ENCODE data around the gene AGBL4. TPM values are rescaled to one million over a fixed set of nuclear protein-coding genes. Genes with fewer than 3 reads are reported as not detected.

Gene AGBL4
- total RNA-seq, 4 donors from 2014 or later = 0.19 to 1.0 (median 1.0) TPM; not detected in 1

DNA sequence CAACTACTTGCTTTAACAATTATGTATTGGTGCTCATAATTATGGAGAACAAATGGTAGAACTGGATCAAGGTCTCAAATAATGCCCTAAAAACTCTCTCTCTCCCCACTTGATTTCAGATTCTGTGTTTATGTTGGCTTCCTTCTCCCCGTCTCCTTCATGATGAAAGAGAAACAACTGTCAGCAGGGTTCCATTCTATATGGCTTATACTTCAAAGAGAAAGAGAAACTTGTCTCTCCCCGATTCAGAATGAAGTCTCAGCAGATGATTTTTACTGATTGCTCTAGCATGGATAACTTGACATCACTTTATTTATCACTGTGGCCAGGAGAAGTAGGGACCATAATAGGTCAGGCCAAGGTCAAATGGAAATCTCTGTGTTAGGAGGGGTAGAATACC is 575.6 kb downstream of the AGBL4 start:
- DNase-seq (ENCODE audit: low spot score in 2 of 2) = no peak
- 63% methylated on average over 2 of the region's 2 CpGs for WGBS

DNA sequence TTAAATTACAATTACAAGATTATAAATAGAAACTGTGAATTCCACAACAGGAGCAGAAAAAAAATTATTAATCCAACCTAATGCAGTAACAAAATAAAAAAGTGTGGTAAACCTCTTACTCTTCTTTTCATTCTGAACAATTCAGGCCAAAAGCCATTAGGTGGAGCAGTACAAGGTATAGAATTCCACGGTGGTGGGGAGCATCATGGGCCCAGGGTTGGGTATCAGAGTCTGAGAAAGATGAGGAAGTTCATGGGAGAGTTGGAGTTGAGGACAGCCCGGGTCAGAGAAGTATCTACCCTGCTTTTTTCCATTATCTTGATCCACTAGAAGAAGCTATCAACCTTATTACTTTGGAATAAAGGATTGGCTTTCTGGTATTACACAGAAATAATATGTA is 586.9 kb downstream of the AGBL4 start:
- Histone ChIP-seq H3K4me3 (no peak overlapping the region), H3K9me3 (peaks cover 12% of the 10 kb centered on the region), H3K27me3 (no peaks in the 10 kb centered on the region), H3K27ac (no peak overlapping the region), H3K4me1 (no peaks in the 10 kb centered on the region), H3K36me3 (no peaks in the 10 kb centered on the region)
- TF ChIP-seq, protein P1, sequence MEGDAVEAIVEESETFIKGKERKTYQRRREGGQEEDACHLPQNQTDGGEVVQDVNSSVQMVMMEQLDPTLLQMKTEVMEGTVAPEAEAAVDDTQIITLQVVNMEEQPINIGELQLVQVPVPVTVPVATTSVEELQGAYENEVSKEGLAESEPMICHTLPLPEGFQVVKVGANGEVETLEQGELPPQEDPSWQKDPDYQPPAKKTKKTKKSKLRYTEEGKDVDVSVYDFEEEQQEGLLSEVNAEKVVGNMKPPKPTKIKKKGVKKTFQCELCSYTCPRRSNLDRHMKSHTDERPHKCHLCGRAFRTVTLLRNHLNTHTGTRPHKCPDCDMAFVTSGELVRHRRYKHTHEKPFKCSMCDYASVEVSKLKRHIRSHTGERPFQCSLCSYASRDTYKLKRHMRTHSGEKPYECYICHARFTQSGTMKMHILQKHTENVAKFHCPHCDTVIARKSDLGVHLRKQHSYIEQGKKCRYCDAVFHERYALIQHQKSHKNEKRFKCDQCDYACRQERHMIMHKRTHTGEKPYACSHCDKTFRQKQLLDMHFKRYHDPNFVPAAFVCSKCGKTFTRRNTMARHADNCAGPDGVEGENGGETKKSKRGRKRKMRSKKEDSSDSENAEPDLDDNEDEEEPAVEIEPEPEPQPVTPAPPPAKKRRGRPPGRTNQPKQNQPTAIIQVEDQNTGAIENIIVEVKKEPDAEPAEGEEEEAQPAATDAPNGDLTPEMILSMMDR (IDR thresholded peaks at IDR 0.05) = no peak
- TF ChIP-seq POLR2A (IDR thresholded peaks at IDR 0.05) = no peak
- TF ChIP-seq POLR2AphosphoS5 (IDR thresholded peaks at IDR 0.05) = no peak
- no peak for TF ChIP-seq EP300 (IDR thresholded peaks at IDR 0.05)
- 50% methylated on average over 2 of the region's 2 CpGs for WGBS
- DNase-seq (ENCODE audit: low spot score in 2 of 2) = no peak

More for the DNA sequence above, 575.6 kb downstream of the AGBL4 start:
- Histone ChIP-seq H3K36me3 (no peaks in the 10 kb centered on the region), H3K9me3 (no peaks in the 10 kb centered on the region), H3K4me1 (no peaks in the 10 kb centered on the region), H3K27me3 (no peaks in the 10 kb centered on the region), H3K27ac (no peak overlapping the region), H3K4me3 (no peak overlapping the region)
- TF ChIP-seq POLR2AphosphoS5 (IDR thresholded peaks at IDR 0.05) = no peak
- TF ChIP-seq, protein P1 (IDR thresholded peaks at IDR 0.05) = no peak
- TF ChIP-seq EP300 (IDR thresholded peaks at IDR 0.05) = no peak
- no peak for TF ChIP-seq POLR2A (IDR thresholded peaks at IDR 0.05)

DNA sequence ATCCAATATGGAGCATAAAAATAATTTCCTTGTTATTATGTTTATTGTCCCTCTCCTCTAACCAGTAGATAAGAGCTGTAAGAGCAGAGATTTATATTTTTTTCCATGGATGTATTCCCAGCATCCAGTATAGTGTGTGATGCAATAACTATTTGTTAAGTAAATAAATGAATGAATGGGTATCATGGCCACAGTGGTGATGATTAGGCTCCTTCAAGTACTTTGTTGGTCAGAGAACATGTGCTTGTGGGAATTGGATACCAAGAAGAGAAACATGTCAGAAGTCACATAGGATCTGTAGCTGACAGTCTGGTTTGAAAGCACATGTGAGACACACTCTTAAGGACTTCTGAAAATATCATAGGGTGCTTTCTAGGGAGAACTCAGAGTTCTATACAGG is 588.5 kb downstream of the AGBL4 start:
- Histone ChIP-seq H3K4me1 (no peaks in the 10 kb centered on the region), H3K36me3 (no peaks in the 10 kb centered on the region), H3K9me3 (peaks cover 6% of the 10 kb centered on the region), H3K27me3 (no peaks in the 10 kb centered on the region), H3K4me3 (no peak overlapping the region), H3K27ac (no peak overlapping the region)
- TF ChIP-seq, protein P1 (IDR thresholded peaks at IDR 0.05) = no peak
- TF ChIP-seq POLR2AphosphoS5 (IDR thresholded peaks at IDR 0.05) (no peak), POLR2A (IDR thresholded peaks at IDR 0.05) (no peak), EP300 (IDR thresholded peaks at IDR 0.05) (no peak)
- no peak for DNase-seq (ENCODE audit: low spot score in 2 of 2)

DNA sequence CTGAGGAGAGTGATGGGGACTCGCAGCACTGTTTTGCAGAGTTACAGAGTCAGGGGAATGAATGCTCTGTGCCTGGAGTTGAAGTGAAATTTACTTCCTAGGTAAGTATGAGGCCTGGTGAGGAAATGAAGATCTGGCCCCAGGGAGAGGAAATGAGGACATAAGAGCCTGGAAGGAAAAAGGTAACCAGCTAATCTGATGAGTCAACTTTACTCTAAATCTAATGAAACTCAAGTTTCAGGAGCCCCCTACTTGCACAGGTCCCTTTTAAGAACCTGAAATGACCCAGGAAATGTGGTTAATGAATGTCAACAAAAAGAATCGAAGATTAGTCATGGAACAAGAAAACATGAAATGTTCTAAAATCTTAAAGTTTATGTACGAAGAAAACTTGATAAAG is 599.0 kb downstream of the AGBL4 start:
- TF ChIP-seq EP300 (IDR thresholded peaks at IDR 0.05) = no peak
- WGBS = 82% methylated on average over 3 of the region's 3 CpGs
- DNase-seq (ENCODE audit: low spot score in 2 of 2) = no peak

DNA sequence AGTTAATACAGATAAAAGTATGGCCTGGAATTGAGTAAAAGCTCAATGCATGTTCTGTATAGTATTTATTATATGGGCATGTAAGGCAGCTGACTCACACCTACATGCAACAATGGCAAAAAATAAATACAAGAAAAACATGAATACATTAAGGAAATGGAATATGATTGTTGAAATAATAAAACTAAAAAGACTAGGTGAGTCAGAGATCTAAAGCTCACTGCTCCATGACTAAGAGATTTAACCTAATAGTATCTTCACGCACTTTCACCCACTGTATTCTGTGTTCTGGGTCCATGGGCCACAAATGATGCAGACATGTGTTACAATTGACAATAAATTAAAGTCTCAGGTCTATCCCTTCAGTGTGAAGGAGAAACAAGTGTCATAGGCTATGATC is 607.0 kb downstream of the AGBL4 start:
- H3K4me1 ChIP-seq = no peaks in the 10 kb centered on the region
- 92% methylated on average over 1 of the region's 1 CpG for WGBS
- H3K27ac ChIP-seq = no peak overlapping the region
- H3K27me3 ChIP-seq = no peaks in the 10 kb centered on the region
- H3K36me3 ChIP-seq = no peaks in the 10 kb centered on the region
- H3K9me3 ChIP-seq = no peaks in the 10 kb centered on the region
- DNase-seq (ENCODE audit: low spot score in 2 of 2) = no peak
- no peak overlapping the region for H3K4me3 ChIP-seq
- TF ChIP-seq, protein P1 (IDR thresholded peaks at IDR 0.05) = no peak

More for the DNA sequence above, 599.0 kb downstream of the AGBL4 start:
- Histone ChIP-seq H3K27ac (no peak overlapping the region), H3K4me1 (no peaks in the 10 kb centered on the region), H3K36me3 (no peaks in the 10 kb centered on the region), H3K9me3 (no peaks in the 10 kb centered on the region), H3K4me3 (no peak overlapping the region), H3K27me3 (no peaks in the 10 kb centered on the region)

DNA sequence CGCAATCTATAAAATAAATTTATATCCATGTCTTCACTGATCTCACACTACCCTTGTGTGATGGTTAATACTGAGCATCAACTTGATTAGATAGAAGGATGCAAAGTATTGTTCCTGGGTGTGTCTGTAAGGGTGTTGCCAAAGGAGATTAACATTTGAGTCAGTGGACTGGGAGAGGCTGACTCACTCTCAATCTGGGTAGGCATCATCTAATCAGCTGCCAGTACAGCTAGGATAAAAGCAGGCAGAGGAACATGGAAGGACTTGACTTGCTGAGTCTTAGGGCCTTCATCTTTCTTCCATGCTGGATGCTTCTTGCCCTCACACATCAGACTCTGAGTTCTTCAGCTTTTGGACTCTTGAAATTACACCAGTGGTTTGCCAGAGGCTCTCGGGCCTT is 615.4 kb downstream of the AGBL4 start:
- H3K9me3 ChIP-seq = no peaks in the 10 kb centered on the region
- no peak overlapping the region for H3K27ac ChIP-seq
- TF ChIP-seq EP300 (IDR thresholded peaks at IDR 0.05) = no peak
- TF ChIP-seq, protein P1 (IDR thresholded peaks at IDR 0.05) = no peak
- TF ChIP-seq POLR2AphosphoS5 (IDR thresholded peaks at IDR 0.05) = no peak
- no peak for TF ChIP-seq POLR2A (IDR thresholded peaks at IDR 0.05)
- no peaks in the 10 kb centered on the region for H3K4me1 ChIP-seq
- no peak for DNase-seq (ENCODE audit: low spot score in 2 of 2)
- no peak overlapping the region for H3K4me3 ChIP-seq
- no peaks in the 10 kb centered on the region for H3K36me3 ChIP-seq
- WGBS = 93% methylated on average over 2 of the region's 2 CpGs
- H3K27me3 ChIP-seq = no peaks in the 10 kb centered on the region
